Measurements from ENCODE around the gene NME3.
"Not testable (repeated sequence)": the region's sequence is repeated elsewhere in the genome, so short reads cannot be mapped to it uniquely, and the experiment has no call there.

Gene NME3

DNA sequence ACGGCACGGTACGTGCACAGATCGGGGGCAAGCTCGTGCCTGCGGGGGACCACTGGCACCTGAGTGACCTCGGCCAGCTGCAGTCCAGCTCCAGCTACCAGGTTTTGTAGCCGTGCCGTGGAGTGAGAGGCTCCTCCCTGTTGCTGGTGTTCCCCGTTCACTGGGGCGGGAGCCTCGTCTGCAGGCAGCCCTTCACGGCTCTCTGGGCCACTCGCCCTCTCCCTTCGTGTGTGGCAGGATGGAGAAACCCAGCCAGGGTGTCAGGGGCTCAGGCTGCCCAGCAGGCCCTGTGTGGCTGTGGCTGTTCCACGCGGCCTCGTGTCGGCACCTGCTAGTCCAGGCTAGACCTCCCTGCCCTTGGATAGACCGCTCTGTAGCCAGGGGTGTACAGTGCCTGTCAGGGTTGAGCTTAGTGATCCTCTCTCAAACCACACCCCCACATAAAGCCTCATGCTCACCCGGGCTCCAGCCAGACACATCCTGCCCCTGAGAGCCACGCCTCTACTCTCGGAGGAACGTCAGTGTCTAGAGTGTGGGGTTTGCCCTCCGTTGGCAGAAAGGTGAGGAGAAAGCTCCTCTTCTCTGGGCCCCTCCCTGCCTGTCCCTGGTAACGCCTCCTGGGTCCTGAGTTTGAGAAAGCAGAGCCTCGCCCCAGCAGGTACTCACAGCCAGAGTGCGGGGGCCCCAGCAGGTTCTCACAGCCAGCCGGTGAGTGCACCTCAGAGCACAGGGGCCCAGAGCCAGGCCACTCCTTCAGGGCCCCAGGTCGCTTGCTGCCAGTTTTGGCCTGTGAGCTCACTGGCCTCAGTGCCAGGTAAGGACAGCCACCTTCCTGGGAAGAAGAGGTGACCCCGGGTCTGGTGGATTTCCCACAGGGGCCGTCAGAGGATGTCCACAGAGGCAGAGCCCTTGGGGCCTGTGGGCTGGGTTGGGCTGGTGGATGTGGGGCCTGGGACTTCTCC, 27.7 kb downstream of the NME3 start:
- TF ChIP-seq CTCF (IDR thresholded peaks at IDR 0.05; ENCODE audit: control extremely low read depth, extremely low read depth, low read depth, missing control alignments) = no peak
- DNase-seq (ENCODE audit: extremely low spot score) = no peak
- ChIA-PET POLR2A (no interaction called here), CTCF (interaction anchor here (1.3 kb wide), 1 partner anchor 20 kb away, joined by 4 read pairs; no protein-coding TSS in a partner anchor)

- TF ChIP-seq CTCF (IDR thresholded peaks at IDR 0.05; ENCODE audit: control extremely low read depth, extremely low read depth, low read depth, missing control alignments) = no peak
- ChIA-PET CTCF (no interaction called here), POLR2A (interaction anchor here (0.5 kb wide), 1 partner anchor 21 kb away, joined by 5 read pairs; no protein-coding TSS in a partner anchor)
- DNase-seq (ENCODE audit: extremely low spot score) = no peak
Observed at GRCh38 chr16:1741553-1742165, 29.7 kb downstream of the NME3 start.

DNA sequence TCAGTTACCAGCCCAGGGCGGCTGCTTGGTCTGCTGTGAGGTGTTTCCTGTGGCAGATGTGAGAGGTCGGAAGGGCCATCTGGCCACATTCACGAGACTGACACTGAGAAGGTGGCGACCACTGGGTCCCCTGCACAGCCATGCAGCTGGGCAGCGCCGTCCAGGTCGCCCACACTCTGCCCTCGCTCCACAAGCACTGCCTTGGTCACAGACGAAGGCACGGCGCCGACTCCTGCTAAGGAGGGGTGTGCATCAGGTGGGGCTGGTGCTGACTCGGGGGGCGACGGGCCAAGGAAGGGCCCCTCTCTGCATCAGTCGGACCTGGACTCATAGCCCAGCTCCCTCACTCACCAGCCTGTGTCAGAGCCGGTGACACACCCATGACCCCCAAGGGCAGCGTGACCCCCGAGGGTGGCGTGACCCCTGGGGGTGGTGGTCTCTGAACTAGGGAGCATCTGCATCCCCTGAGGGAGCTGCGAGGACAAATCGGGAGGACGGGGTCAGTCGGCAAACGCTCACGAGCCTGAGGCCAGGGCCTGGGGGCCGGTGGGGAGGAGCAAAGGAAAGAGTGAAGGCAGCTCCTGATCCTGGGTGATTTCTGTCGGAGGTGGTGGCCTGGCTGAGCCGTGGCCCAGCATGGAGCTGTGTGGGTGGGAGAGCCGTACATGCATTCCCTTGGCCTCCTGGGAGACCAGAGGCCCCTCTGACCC, 30.4 kb downstream of the NME3 start:
- DNase-seq (ENCODE audit: extremely low spot score) = no peak
- CTCF ChIA-PET = no interaction called here
- no peak for TF ChIP-seq CTCF (IDR thresholded peaks at IDR 0.05; ENCODE audit: control extremely low read depth, extremely low read depth, low read depth, missing control alignments)

DNA sequence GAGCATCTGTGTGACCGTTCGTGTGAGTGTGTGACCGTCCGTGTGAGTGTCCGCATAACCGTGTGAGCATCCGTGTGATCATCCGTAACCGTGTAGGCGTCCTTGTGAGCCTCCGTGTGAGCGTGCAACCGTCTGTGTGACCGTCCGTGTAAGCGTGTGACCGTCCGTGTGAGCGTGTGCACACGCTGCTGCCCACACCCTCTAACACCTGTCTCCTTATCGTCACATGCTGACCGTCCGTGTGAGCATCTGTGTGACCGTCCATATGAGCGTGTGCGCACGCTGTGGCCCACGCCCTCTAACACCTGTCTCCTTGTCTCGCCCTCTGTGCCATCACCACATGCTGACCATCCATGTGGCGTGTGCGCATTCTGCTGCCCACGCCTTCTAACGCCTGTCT, 31.1 kb downstream of the NME3 start:
- CTCF ChIA-PET = no interaction called here
- no peak for TF ChIP-seq CTCF (IDR thresholded peaks at IDR 0.05; ENCODE audit: control extremely low read depth, extremely low read depth, low read depth, missing control alignments)
- POLR2A ChIA-PET = no interaction called here
- DNase-seq (ENCODE audit: extremely low spot score) = no peak

More for the DNA sequence above, 30.4 kb downstream of the NME3 start:
- POLR2A ChIA-PET = interaction anchor here (0.5 kb wide), 1 partner anchor 20 kb away, joined by 5 read pairs; no protein-coding TSS in a partner anchor

DNA sequence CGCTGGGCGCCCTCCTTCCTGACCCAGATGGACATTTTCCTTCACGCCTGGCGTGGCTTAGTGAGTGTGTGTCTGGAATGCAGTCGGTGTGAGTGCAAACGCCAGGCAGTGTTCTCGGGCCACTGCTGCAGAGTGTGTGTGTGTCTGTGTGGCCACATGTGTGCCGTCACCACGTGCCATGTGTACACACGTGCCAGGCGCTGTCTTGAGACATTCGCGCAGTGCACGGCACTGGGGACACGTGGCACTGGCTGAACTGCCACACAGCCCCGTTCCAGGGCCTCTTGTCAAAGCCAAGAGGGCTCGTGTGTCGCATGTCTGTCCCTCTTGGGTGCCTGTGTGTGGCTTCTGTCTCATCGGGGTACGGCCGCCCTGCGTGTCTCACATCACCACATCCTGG, 36.5 kb downstream of the NME3 start:
- ChIA-PET CTCF (no interaction called here), POLR2A (no interaction called here)
- DNase-seq (ENCODE audit: extremely low spot score) = no peak
- TF ChIP-seq CTCF (IDR thresholded peaks at IDR 0.05; ENCODE audit: control extremely low read depth, extremely low read depth, low read depth, missing control alignments) = no peak

GRCh38 chr16:1734123-1734522, 37.2 kb downstream of the NME3 start:
- CTCF ChIA-PET = no interaction called here
- no peak for DNase-seq (ENCODE audit: extremely low spot score)

DNA sequence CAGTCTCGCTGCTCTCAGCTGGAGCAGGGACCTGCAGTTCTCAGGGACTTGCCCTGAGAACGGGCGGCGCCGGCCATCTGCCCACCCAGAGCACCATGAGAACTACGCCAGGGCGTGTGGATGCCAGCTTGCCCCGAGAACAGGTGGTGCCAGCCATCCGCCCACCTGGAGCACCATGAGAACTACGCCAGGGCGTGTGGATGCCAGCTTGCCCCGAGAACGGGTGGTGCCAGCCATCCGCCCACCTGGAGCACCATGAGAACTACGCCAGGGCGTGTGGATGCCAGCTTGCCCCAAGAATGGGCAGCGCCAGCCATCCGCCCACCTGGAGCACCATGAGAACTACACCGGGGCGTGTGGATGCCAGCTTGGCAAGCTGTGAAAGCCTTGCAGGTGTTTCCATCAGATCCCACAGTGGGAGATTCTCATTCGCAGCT, 38.8 kb downstream of the NME3 start:
- POLR2A ChIA-PET = interaction anchor here (0.6 kb wide), 1 partner anchor 71 kb away, joined by 3 read pairs; no protein-coding TSS in a partner anchor
- not testable (repeated sequence) for DNase-seq (ENCODE audit: extremely low spot score)
- CTCF ChIA-PET = interaction anchor here (0.6 to 1.5 kb wide), 2 partner anchors 13 to 42 kb away, joined by 3 to 4 read pairs; no protein-coding TSS in a partner anchor

More at GRCh38 chr16:1734123-1734522, 37.2 kb downstream of the NME3 start:
- no peak for TF ChIP-seq CTCF (IDR thresholded peaks at IDR 0.05; ENCODE audit: control extremely low read depth, extremely low read depth, low read depth, missing control alignments)
- POLR2A ChIA-PET = no interaction called here

All from GM10248 (cell line).